K562 (cell line): ENCODE data around the gene NINJ2. TPM values are rescaled to one million over a fixed set of nuclear protein-coding genes. Genes with fewer than 3 reads are reported as not detected.

Experiments
- ATAC-seq: fragments of 200-7000 bp; cut with Tn5 transposase; 3 replicates; pipeline ENCODE4 v1.9.1; 2020; ENCODE audit warnings: moderate library complexity
- BruUV-seq: library from RNA; stranded (reverse); fragments of 400-500 nt; replicated peaks from 2 replicates; lab custom pipeline; 2021; lab: Mats Ljungman, UMichigan
- CTCF ChIA-PET: fragments of 300-600 bp; formaldehyde crosslinking; extraction: SDS; loops from one replicate; lab custom pipeline; 2021; ENCODE audit warnings: low intra/inter-chr PET ratio; lab: Yijun Ruan, JAX
- POLR2A ChIA-PET: fragments of 300-600, 350-650 bp; sonication (Branson Sonifier 250); formaldehyde crosslinking; extraction: SDS; loops from one replicate; lab custom pipeline; 2021; ENCODE audit warnings: antibody characterized with exemption, inconsistent platforms; lab: Yijun Ruan, JAX
- DNase-seq, 4 experiments: peaks; one replicate each; pipeline versions ENCODE4 v3.0.0 to v3.0.0-alpha.2; 2011 to 2018; ENCODE audit warnings: low spot score in 3 of 4, mixed read lengths in 3 of 4; ENCODE audit errors: extremely low read depth in 1 of 4
- FAIRE-seq: peaks from 2 replicates; lab custom pipeline; 2011; peaks lifted over from hg19 to GRCh38; lab: Jason Lieb, UNC
- H2AFZ ChIP-seq: 2 replicates; pipeline ENCODE4 v1.6.0; 2011; ENCODE audit warnings: low read depth, low read length, control low read depth, inconsistent platforms
- H3K27ac ChIP-seq: fragments of 200-600 bp; 3 replicates; pipeline ENCODE4 v1.8.0; 2011; ENCODE audit warnings: low read depth, mild to moderate bottlenecking, control low read depth, inconsistent platforms, low read length, moderate library complexity, mixed read lengths; ENCODE audit errors: extremely low read depth
- H3K27me3 ChIP-seq, 2 experiments: fragments of 300-600 bp in 1 of 2; 2 replicates in 1 of 2; 3 replicates in 1 of 2; pipeline versions ENCODE4 v1.6.0 to v1.8.0; 2011; ENCODE audit warnings: inconsistent platforms in 2 of 2, low read length in 2 of 2, mild to moderate bottlenecking in 1 of 2, mixed read lengths in 1 of 2, moderate library complexity in 1 of 2; ENCODE audit not compliant: control insufficient read depth in 2 of 2, insufficient read depth in 2 of 2
- H3K36me3 ChIP-seq: fragments of 300-600 bp; 3 replicates; pipeline ENCODE4 v1.8.0; 2011; ENCODE audit warnings: mild to moderate bottlenecking, low read length, inconsistent platforms; ENCODE audit not compliant: control insufficient read depth, insufficient read depth
- H3K4me1 ChIP-seq, 2 experiments: fragments of 200-600 bp in 1 of 2; replicated peaks in 1 of 2; 2 replicates in 1 of 2; 3 replicates in 1 of 2; pipeline versions ENCODE4 v1.5.1 to v1.8.0; 2011; ENCODE audit warnings: inconsistent platforms in 2 of 2, low read length in 2 of 2, mild to moderate bottlenecking in 1 of 2, mixed read lengths in 1 of 2, moderate library complexity in 1 of 2; ENCODE audit not compliant: control insufficient read depth in 2 of 2, insufficient read depth in 2 of 2
- H3K4me2 ChIP-seq: 2 replicates; pipeline ENCODE4 v1.6.1; 2011; ENCODE audit warnings: low read length, control low read depth, inconsistent platforms, mixed read lengths; ENCODE audit not compliant: insufficient read depth
- H3K4me3 ChIP-seq: fragments of 200-600 bp; sonication (generic), shearing (Covaris generic); 2 replicates; pipeline ENCODE4 v1.5.1; 2016; ENCODE audit warnings: control low read depth, inconsistent platforms
- H3K79me2 ChIP-seq: fragments of 200-600 bp; 3 replicates; pipeline ENCODE4 v1.8.0; 2011; ENCODE audit warnings: low read length, inconsistent platforms; ENCODE audit not compliant: control insufficient read depth, insufficient read depth
- H3K9ac ChIP-seq, 2 experiments: 2 replicates each; pipeline versions ENCODE4 v1.6.0 to v1.6.1; 2011; ENCODE audit warnings: low read depth in 2 of 2, low read length in 2 of 2, control low read depth in 1 of 2, inconsistent platforms in 1 of 2, mild to moderate bottlenecking in 1 of 2, mixed read lengths in 1 of 2; ENCODE audit not compliant: insufficient read depth in 1 of 2
- H3K9me1 ChIP-seq: one replicate; pipeline ENCODE4 v1.6.0; 2011; ENCODE audit warnings: inconsistent platforms, mild to moderate bottlenecking, low read length, moderate library complexity; ENCODE audit not compliant: control insufficient read depth, insufficient read depth
- H3K9me3 ChIP-seq: replicated peaks from 2 replicates; pipeline ENCODE4 v1.5.1; 2011; ENCODE audit warnings: low read depth, low read length, inconsistent platforms; ENCODE audit not compliant: control insufficient read depth, insufficient read depth
- H4K20me1 ChIP-seq: replicated peaks from 2 replicates; pipeline ENCODE4 v1.6.1; 2011; ENCODE audit warnings: low read length, inconsistent platforms, mixed read lengths; ENCODE audit not compliant: control insufficient read depth, insufficient read depth
- ARHGAP35 ChIP-seq: fragments of 450-650 bp; IDR thresholded peaks from 2 replicates; pipeline ENCODE4 v1.6.1; 2018; ENCODE audit not compliant: partially characterized antibody
- CBFB ChIP-seq: sonication (generic); formaldehyde crosslinking; IDR thresholded peaks from 2 replicates; pipeline ENCODE4 v1.4.0; 2020; ENCODE audit warnings: mild to moderate bottlenecking, missing genetic modification reagents
- ETV6 ChIP-seq, 3 experiments: fragments of 150-350 bp in 1 of 3; sonication (generic) in 1 of 3; formaldehyde crosslinking in 1 of 3; IDR thresholded peaks; 2 replicates each; pipeline versions ENCODE4 v1.6.1 to v1.8.0; 2014 to 2022; ENCODE audit warnings: borderline replicate concordance in 2 of 3, low read depth in 2 of 3, antibody characterized with exemption in 1 of 3, low read length in 1 of 3, mild to moderate bottlenecking in 1 of 3, missing genetic modification reagents in 1 of 3
- HIVEP1 ChIP-seq: fragments of 250-450 bp; sonication (Bioruptor Pico); IDR thresholded peaks from 2 replicates; pipeline ENCODE4 v1.4.0; 2020; ENCODE audit warnings: mild to moderate bottlenecking
- NFE2 ChIP-seq: IDR thresholded peaks from 2 replicates; pipeline ENCODE4 v1.6.1; 2014; ENCODE audit warnings: antibody characterized with exemption, low read depth
- RNF2 ChIP-seq: sonication (generic); IDR thresholded peaks from 2 replicates; pipeline ENCODE4 v1.6.1; 2016
- TSC22D4 ChIP-seq: fragments of 450-650 bp; IDR thresholded peaks from 2 replicates; pipeline ENCODE4 v1.6.1; 2016; ENCODE audit warnings: missing genetic modification characterization, missing biosample characterization, control low read depth
- YBX1 ChIP-seq: fragments of 450-650 bp; IDR thresholded peaks from 2 replicates; pipeline ENCODE4 v1.7.1; 2016; ENCODE audit warnings: mild to moderate bottlenecking
- ZC3H8 ChIP-seq: fragments of 450-650 bp; IDR thresholded peaks from 2 replicates; pipeline ENCODE4 v1.6.1; 2017
- ZNF217 ChIP-seq: sonication (generic); formaldehyde crosslinking; IDR thresholded peaks from 2 replicates; pipeline ENCODE4 v1.8.0; 2022; ENCODE audit warnings: mild to moderate bottlenecking, missing genetic modification reagents
- ZNF766 ChIP-seq: fragments of 200-800 bp; sonication (Bioruptor generic); conservative IDR thresholded peaks from 2 replicates; pipeline ENCODE4 v1.6.1; 2016; ENCODE audit warnings: missing genetic modification characterization, missing compliant biosample characterization
- WGBS: fragments of 100-300 bp; shearing (Covaris generic); methylation state at CpG from one replicate; pipeline ENCODE4 v1.1.6; 2016; ENCODE audit warnings: low coverage, mixed read lengths; ENCODE audit not compliant: insufficient coverage; ENCODE audit errors: missing lambda C conversion rate; 5-methylcytosine and 5-hydroxymethylcytosine counted together
- in situ Hi-C: fragments of 300-500 bp; cut with MboI; formaldehyde crosslinking; loops from 4 replicates; pipeline ENCODE4 v1.15.0; 2018; ENCODE audit warnings: inconsistent platforms, mixed read lengths
- intact Hi-C: fragments of 100-400 bp; cut with micrococcal nuclease; formaldehyde crosslinking; loops from 2 replicates; pipeline ENCODE4 v1.14.2; 2022
- polyA plus RNA-seq, 8 experiments: library from polyadenylated mRNA; depleted of rRNA in 4 of 8; stranded (reverse) in 5 of 8; unstranded in 3 of 8; fragments of >200 nt; fragmentation: Nextera tagmentation in 2 of 8; fragmentation: Illumina TruSeq in 1 of 8; extraction: Ambion mirVana in 2 of 8; extraction: Trizol in 1 of 8; gene quantifications; 2 replicates each; pipeline versions ENCODE4 v1.2.1 to v1.2.3, GENCODE V29; 2011 to 2014; ENCODE audit warnings: inconsistent platforms in 1 of 8, missing spikeins in 1 of 8
- total RNA-seq, 7 experiments: library from RNA; depleted of rRNA in 6 of 7; stranded (reverse); fragments of >200 nt in 6 of 7; fragmentation: Illumina TruSeq in 2 of 7; extraction: Trizol in 2 of 7; gene quantifications; 2 replicates each; pipeline versions ENCODE4 v1.2.1 to v1.2.3, GENCODE V29; 2011 to 2021; ENCODE audit warnings: low replicate concordance in 1 of 7
- TF ChIP-seq, protein P1 (sequence below): fragments of 250-450 bp; sonication (Bioruptor Pico); IDR thresholded peaks from 2 replicates; pipeline ENCODE4 v1.4.0; 2020; ENCODE audit warnings: mild to moderate bottlenecking, moderate library complexity
- TF ChIP-seq, protein P2 (sequence below): fragments of 200-800 bp; sonication (Bioruptor generic); IDR thresholded peaks from 2 replicates; pipeline ENCODE4 v1.6.1; 2017; ENCODE audit warnings: missing genetic modification characterization, missing compliant biosample characterization
- TF ChIP-seq, protein P3 (sequence below): fragments of 250-450 bp; sonication (Bioruptor Pico); IDR thresholded peaks from 2 replicates; pipeline ENCODE4 v1.8.0; 2022; ENCODE audit warnings: moderate library complexity, mild to moderate bottlenecking, inconsistent platforms
- TF ChIP-seq, protein P4 (sequence below): fragments of 250-450 bp; sonication (Bioruptor Pico); IDR thresholded peaks from 2 replicates; pipeline ENCODE4 v1.5.0; 2020; ENCODE audit warnings: mild to moderate bottlenecking

Gene NINJ2
- total and polyA plus RNA-seq, 9 of the 15 experiments (the other 6 are each of a cell fraction or from before 2014, with no cell fraction given): 2.6 to 16.0 (median 4.5) TPM

DNA sequence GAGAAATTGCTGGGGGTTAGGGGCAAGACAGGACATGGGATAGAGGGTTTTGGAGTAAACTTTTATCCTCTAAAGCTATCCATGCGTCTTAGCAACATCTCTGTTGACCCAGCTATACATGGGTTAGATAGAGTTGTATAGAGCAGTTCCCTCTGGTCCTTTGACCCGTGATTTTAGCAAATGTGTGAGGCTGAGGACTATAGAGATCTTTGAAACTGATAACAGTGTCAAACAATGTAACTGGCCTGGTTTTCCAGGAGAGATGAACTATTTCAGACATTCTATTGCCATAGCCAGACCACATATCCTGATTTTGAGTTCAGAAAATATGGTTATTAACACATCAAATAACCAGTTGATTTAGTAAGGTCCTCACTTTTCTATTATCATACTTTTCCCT lies 143.1 kb downstream of the NINJ2 start:
- no peaks in the 10 kb centered on the region for H3K9me1 ChIP-seq
- no peak overlapping the region for H3K4me3 ChIP-seq
- no peak for ATAC-seq
- POLR2A ChIA-PET: no interaction called here
- H3K9ac ChIP-seq: no peak overlapping the region
- H4K20me1 ChIP-seq: no peaks in the 10 kb centered on the region
- H3K27me3 ChIP-seq: peaks cover 44 to 49% of the 10 kb centered on the region in 2 experiments; a peak in 4 of 5 replicates
- H3K4me1 ChIP-seq: no peaks in the 10 kb centered on the region
- in situ Hi-C loops: no loop called here
- no peak for DNase-seq
- H3K9me3 ChIP-seq: no peaks in the 10 kb centered on the region
- no peak overlapping the region for H3K4me2 ChIP-seq
- 0% methylated on average over 2 of the region's 2 CpGs for WGBS
- no peaks in the 10 kb centered on the region for H3K36me3 ChIP-seq
- CTCF ChIA-PET: no interaction called here
- BruUV-seq: no TSS peak
- TF ChIP-seq, protein P1, sequence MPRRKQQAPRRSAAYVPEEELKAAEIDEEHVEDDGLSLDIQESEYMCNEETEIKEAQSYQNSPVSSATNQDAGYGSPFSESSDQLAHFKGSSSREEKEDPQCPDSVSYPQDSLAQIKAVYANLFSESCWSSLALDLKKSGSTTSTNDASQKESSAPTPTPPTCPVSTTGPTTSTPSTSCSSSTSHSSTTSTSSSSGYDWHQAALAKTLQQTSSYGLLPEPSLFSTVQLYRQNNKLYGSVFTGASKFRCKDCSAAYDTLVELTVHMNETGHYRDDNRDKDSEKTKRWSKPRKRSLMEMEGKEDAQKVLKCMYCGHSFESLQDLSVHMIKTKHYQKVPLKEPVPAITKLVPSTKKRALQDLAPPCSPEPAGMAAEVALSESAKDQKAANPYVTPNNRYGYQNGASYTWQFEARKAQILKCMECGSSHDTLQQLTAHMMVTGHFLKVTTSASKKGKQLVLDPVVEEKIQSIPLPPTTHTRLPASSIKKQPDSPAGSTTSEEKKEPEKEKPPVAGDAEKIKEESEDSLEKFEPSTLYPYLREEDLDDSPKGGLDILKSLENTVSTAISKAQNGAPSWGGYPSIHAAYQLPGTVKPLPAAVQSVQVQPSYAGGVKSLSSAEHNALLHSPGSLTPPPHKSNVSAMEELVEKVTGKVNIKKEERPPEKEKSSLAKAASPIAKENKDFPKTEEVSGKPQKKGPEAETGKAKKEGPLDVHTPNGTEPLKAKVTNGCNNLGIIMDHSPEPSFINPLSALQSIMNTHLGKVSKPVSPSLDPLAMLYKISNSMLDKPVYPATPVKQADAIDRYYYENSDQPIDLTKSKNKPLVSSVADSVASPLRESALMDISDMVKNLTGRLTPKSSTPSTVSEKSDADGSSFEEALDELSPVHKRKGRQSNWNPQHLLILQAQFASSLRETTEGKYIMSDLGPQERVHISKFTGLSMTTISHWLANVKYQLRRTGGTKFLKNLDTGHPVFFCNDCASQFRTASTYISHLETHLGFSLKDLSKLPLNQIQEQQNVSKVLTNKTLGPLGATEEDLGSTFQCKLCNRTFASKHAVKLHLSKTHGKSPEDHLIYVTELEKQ (CRISPR knock-in tag): no peak
- no peak for TF ChIP-seq TSC22D4 (tag)
- no peak for TF ChIP-seq ZC3H8
- no peak for TF ChIP-seq ETV6 (IDR thresholded peaks at IDR 0.05; ENCODE audit: borderline replicate concordance in 1 of 2, low read depth in 2 of 2, low read length in 1 of 2)
- no peak for TF ChIP-seq ETV6 (CRISPR knock-in tag; IDR thresholded peaks at IDR 0.05; ENCODE audit: borderline replicate concordance)
- TF ChIP-seq, protein P2, sequence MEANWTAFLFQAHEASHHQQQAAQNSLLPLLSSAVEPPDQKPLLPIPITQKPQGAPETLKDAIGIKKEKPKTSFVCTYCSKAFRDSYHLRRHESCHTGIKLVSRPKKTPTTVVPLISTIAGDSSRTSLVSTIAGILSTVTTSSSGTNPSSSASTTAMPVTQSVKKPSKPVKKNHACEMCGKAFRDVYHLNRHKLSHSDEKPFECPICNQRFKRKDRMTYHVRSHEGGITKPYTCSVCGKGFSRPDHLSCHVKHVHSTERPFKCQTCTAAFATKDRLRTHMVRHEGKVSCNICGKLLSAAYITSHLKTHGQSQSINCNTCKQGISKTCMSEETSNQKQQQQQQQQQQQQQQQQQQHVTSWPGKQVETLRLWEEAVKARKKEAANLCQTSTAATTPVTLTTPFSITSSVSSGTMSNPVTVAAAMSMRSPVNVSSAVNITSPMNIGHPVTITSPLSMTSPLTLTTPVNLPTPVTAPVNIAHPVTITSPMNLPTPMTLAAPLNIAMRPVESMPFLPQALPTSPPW (CRISPR knock-in tag): no peak
- no peak for TF ChIP-seq ZNF766
- TF ChIP-seq NFE2: no peak
- no peak for TF ChIP-seq CBFB
- no peak for TF ChIP-seq ZNF217 (CRISPR knock-in tag)
- TF ChIP-seq HIVEP1 (CRISPR knock-in tag): no peak
- TF ChIP-seq, protein P3, sequence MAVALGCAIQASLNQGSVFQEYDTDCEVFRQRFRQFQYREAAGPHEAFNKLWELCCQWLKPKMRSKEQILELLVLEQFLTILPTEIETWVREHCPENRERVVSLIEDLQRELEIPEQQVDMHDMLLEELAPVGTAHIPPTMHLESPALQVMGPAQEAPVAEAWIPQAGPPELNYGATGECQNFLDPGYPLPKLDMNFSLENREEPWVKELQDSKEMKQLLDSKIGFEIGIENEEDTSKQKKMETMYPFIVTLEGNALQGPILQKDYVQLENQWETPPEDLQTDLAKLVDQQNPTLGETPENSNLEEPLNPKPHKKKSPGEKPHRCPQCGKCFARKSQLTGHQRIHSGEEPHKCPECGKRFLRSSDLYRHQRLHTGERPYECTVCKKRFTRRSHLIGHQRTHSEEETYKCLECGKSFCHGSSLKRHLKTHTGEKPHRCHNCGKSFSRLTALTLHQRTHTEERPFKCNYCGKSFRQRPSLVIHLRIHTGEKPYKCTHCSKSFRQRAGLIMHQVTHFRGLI (CRISPR knock-in tag): no peak
- TF ChIP-seq YBX1: no peak
- TF ChIP-seq, protein P4, sequence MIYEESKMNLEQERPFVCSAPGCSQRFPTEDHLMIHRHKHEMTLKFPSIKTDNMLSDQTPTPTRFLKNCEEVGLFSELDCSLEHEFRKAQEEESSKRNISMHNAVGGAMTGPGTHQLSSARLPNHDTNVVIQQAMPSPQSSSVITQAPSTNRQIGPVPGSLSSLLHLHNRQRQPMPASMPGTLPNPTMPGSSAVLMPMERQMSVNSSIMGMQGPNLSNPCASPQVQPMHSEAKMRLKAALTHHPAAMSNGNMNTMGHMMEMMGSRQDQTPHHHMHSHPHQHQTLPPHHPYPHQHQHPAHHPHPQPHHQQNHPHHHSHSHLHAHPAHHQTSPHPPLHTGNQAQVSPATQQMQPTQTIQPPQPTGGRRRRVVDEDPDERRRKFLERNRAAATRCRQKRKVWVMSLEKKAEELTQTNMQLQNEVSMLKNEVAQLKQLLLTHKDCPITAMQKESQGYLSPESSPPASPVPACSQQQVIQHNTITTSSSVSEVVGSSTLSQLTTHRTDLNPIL: no peak
- no peak for TF ChIP-seq ARHGAP35
- no peak for TF ChIP-seq RNF2
- TF ChIP-seq, all 486 proteins: peak for 0
- intact Hi-C loops: no loop called here
- Histone ChIP-seq H3K79me2 (no peaks in the 10 kb centered on the region), H2AFZ (no peak overlapping the region), H3K27ac (no peak overlapping the region)
- no peak for FAIRE-seq
